ENCODE results near the gene RHBDD3.

The RHBDD3 gene

DNA sequence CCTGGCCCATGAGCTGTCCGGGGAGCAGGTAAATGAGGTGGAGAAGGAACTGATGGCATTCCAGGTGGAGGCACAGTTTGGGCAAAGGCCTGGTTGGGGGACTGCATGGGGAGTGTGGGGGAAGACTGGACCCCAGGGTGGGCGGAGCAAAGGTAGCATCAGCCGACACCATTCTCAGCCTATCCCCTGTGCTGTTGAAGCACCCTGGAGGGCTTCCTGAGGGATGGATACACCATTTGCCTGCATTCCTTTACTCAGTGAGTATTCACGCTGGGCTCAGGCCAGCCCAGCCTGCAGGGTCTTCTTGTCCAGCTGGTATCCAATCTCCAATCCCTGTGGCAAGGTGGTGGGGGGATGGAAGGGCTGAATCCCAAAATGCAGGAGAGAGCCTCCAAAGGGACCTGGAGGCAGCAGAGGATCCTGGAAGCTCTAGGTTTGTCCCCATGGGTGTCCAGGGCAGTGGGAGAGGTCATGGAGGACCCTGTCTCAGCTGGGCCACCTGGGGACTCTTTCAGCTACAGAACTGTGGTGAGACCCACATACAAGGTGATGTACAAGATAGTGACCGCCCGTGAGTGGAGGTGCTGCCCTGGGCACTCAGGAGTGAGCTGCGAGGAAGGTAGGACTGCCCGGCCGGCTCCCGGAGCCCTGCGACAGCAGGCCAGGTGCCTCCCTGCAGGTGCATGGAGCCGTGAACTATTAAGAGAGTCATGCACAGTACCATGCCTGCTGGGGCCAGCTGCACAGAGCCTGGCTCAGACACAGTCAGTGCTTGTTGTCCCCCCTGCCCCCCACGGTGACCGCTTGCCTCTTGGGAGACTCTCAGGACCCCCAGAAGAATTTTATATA, 52.5 kb downstream of the RHBDD3 start:
- no peak overlapping the region for H4K8ac ChIP-seq (ENCODE audit: low read length)
- H3K4me3 ChIP-seq (ENCODE audit: insufficient read depth in 1 of 2, low read depth in 1 of 2, low read length in 2 of 2) = no peak overlapping the region

DNA sequence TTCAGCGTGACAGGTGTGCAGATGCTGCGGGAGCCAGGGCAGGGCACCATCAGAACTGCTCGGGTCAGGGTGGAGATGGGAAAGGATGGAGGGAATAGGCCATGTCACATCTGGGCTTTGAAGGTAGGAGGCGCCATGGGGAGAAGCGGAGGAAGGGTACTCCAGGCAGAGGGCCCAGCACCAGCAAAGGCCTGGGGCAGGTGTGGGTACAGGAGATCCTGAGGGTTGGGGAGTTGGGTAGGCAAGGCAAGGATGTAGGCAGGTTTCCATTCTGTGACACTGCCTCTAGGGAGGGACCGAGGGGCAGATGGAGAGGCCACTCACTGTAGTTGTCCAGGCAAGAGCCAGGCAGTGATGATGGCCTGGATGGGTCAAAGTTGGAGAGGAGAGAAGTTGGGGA, 53.5 kb downstream of the RHBDD3 start:
- 96% methylated on average over 6 of the region's 6 CpGs for WGBS
- H3K18ac ChIP-seq (ENCODE audit: low read depth in 1 of 2, low read length in 2 of 2) = no peak overlapping the region
- H3K79me1 ChIP-seq (replicated peaks; ENCODE audit: low read length, poor library complexity, severe bottlenecking) = no peaks in the 10 kb centered on the region
- no peak overlapping the region for H2AFZ ChIP-seq (ENCODE audit: low read depth, low read length)
- H3K4me2 ChIP-seq (ENCODE audit: low read length, poor library complexity, severe bottlenecking) = no peak overlapping the region
- no peak overlapping the region for H3K23ac ChIP-seq (ENCODE audit: low read length in 2 of 2)
- no peak overlapping the region for H3K9ac ChIP-seq (ENCODE audit: low read length)
- no peak for DNase-seq
- no peak overlapping the region for H2BK5ac ChIP-seq (ENCODE audit: low read depth, low read length, poor library complexity, severe bottlenecking)
- no peak overlapping the region for H3K4ac ChIP-seq (ENCODE audit: low read depth in 1 of 2, low read length in 2 of 2)
- H2BK120ac ChIP-seq (ENCODE audit: low read depth, low read length) = no peak overlapping the region
- no peak overlapping the region for H3K14ac ChIP-seq (ENCODE audit: low read length in 2 of 2)
- H3K4me1 ChIP-seq (ENCODE audit: control insufficient read depth, insufficient read depth, low read depth, low read length) = peaks cover 1% of the 10 kb centered on the region
- no peaks in the 10 kb centered on the region for H3K9me3 ChIP-seq (ENCODE audit: control insufficient read depth, low read length)
- no peak overlapping the region for H2BK12ac ChIP-seq (ENCODE audit: low read length in 2 of 2)
- H3K36me3 ChIP-seq (ENCODE audit: control insufficient read depth in 1 of 2, insufficient read depth in 2 of 2, low read depth in 1 of 2, low read length in 2 of 2) = no peaks in the 10 kb centered on the region
- no peak overlapping the region for H2AK5ac ChIP-seq (ENCODE audit: low read length, severe bottlenecking)
- no peak overlapping the region for H2BK15ac ChIP-seq (ENCODE audit: low read depth, poor library complexity, severe bottlenecking)
- H3K27me3 ChIP-seq (ENCODE audit: control insufficient read depth in 1 of 2, insufficient read depth in 1 of 2, low read length in 2 of 2) = peaks cover 47 to 49% of the 10 kb centered on the region in 2 experiments
- no peak overlapping the region for H3K27ac ChIP-seq (ENCODE audit: low read length, poor library complexity, severe bottlenecking)
- no peak overlapping the region for H3K4me3 ChIP-seq (ENCODE audit: insufficient read depth in 1 of 2, low read depth in 1 of 2, low read length in 2 of 2)
- H4K8ac ChIP-seq (ENCODE audit: low read length) = no peak overlapping the region
- H4K91ac ChIP-seq (ENCODE audit: low read length) = no peak overlapping the region

More for the DNA sequence above, 52.5 kb downstream of the RHBDD3 start:
- no peaks in the 10 kb centered on the region for H3K9me3 ChIP-seq (ENCODE audit: control insufficient read depth, low read length)
- no peak overlapping the region for H3K9ac ChIP-seq (ENCODE audit: low read length)
- H2BK120ac ChIP-seq (ENCODE audit: low read depth, low read length) = no peak overlapping the region
- H3K4me1 ChIP-seq (ENCODE audit: control insufficient read depth, insufficient read depth, low read depth, low read length) = peaks cover 1% of the 10 kb centered on the region
- no peak overlapping the region for H2AK5ac ChIP-seq (ENCODE audit: low read length, severe bottlenecking)
- no peak overlapping the region for H3K4me2 ChIP-seq (ENCODE audit: low read length, poor library complexity, severe bottlenecking)
- no peak for DNase-seq
- no peak overlapping the region for H2BK12ac ChIP-seq (ENCODE audit: low read length in 2 of 2)
- no peak overlapping the region for H3K14ac ChIP-seq (ENCODE audit: low read length in 2 of 2)
- no peak overlapping the region for H2BK15ac ChIP-seq (ENCODE audit: low read depth, poor library complexity, severe bottlenecking)
- H3K4ac ChIP-seq (ENCODE audit: low read depth in 1 of 2, low read length in 2 of 2) = no peak overlapping the region
- H2BK5ac ChIP-seq (ENCODE audit: low read depth, low read length, poor library complexity, severe bottlenecking) = no peak overlapping the region
- no peaks in the 10 kb centered on the region for H3K79me1 ChIP-seq (replicated peaks; ENCODE audit: low read length, poor library complexity, severe bottlenecking)
- 86% methylated on average over 13 of the region's 14 CpGs for WGBS
- H3K36me3 ChIP-seq (ENCODE audit: control insufficient read depth in 1 of 2, insufficient read depth in 2 of 2, low read depth in 1 of 2, low read length in 2 of 2) = no peaks in the 10 kb centered on the region
- peaks cover 45 to 50% of the 10 kb centered on the region in 2 experiments for H3K27me3 ChIP-seq (ENCODE audit: control insufficient read depth in 1 of 2, insufficient read depth in 1 of 2, low read length in 2 of 2)
- no peak overlapping the region for H3K27ac ChIP-seq (ENCODE audit: low read length, poor library complexity, severe bottlenecking)
- H3K18ac ChIP-seq (ENCODE audit: low read depth in 1 of 2, low read length in 2 of 2) = no peak overlapping the region
- no peak overlapping the region for H4K91ac ChIP-seq (ENCODE audit: low read length)
- no peak overlapping the region for H2AFZ ChIP-seq (ENCODE audit: low read depth, low read length)
- H3K23ac ChIP-seq (ENCODE audit: low read length in 2 of 2) = no peak overlapping the region

- H3K14ac ChIP-seq (ENCODE audit: low read length in 2 of 2) = no peak overlapping the region
- H2BK12ac ChIP-seq (ENCODE audit: low read length in 2 of 2) = no peak overlapping the region
- no peak overlapping the region for H2AFZ ChIP-seq (ENCODE audit: low read depth, low read length)
- H3K9ac ChIP-seq (ENCODE audit: low read length) = no peak overlapping the region
- H4K8ac ChIP-seq (ENCODE audit: low read length) = no peak overlapping the region
- H3K27ac ChIP-seq (ENCODE audit: low read length, poor library complexity, severe bottlenecking) = no peak overlapping the region
- H2BK5ac ChIP-seq (ENCODE audit: low read depth, low read length, poor library complexity, severe bottlenecking) = no peak overlapping the region
- no peak overlapping the region for H3K4me2 ChIP-seq (ENCODE audit: low read length, poor library complexity, severe bottlenecking)
- H3K79me1 ChIP-seq (replicated peaks; ENCODE audit: low read length, poor library complexity, severe bottlenecking) = no peaks in the 10 kb centered on the region
- DNase-seq = no peak
- H2BK15ac ChIP-seq (ENCODE audit: low read depth, poor library complexity, severe bottlenecking) = no peak overlapping the region
- no peak overlapping the region for H3K18ac ChIP-seq (ENCODE audit: low read depth in 1 of 2, low read length in 2 of 2)
- H3K36me3 ChIP-seq (ENCODE audit: control insufficient read depth in 1 of 2, insufficient read depth in 2 of 2, low read depth in 1 of 2, low read length in 2 of 2) = no peaks in the 10 kb centered on the region
- H3K9me3 ChIP-seq (ENCODE audit: control insufficient read depth, low read length) = no peaks in the 10 kb centered on the region
- H3K27me3 ChIP-seq (ENCODE audit: control insufficient read depth in 1 of 2, insufficient read depth in 1 of 2, low read length in 2 of 2) = peaks cover 50 to 52% of the 10 kb centered on the region in 2 experiments
- no peak overlapping the region for H3K4ac ChIP-seq (ENCODE audit: low read depth in 1 of 2, low read length in 2 of 2)
- no peak overlapping the region for H3K23ac ChIP-seq (ENCODE audit: low read length in 2 of 2)
- peaks cover 1% of the 10 kb centered on the region for H3K4me1 ChIP-seq (ENCODE audit: control insufficient read depth, insufficient read depth, low read depth, low read length)
- no peak overlapping the region for H4K91ac ChIP-seq (ENCODE audit: low read length)
- WGBS = 83% methylated on average over 6 of the region's 9 CpGs
- no peak overlapping the region for H2BK120ac ChIP-seq (ENCODE audit: low read depth, low read length)
- no peak overlapping the region for H2AK5ac ChIP-seq (ENCODE audit: low read length, severe bottlenecking)
- no peak overlapping the region for H3K4me3 ChIP-seq (ENCODE audit: insufficient read depth in 1 of 2, low read depth in 1 of 2, low read length in 2 of 2)
Measured at GRCh38 chr22:29213493-29213892, 54.3 kb downstream of the RHBDD3 start.

DNA sequence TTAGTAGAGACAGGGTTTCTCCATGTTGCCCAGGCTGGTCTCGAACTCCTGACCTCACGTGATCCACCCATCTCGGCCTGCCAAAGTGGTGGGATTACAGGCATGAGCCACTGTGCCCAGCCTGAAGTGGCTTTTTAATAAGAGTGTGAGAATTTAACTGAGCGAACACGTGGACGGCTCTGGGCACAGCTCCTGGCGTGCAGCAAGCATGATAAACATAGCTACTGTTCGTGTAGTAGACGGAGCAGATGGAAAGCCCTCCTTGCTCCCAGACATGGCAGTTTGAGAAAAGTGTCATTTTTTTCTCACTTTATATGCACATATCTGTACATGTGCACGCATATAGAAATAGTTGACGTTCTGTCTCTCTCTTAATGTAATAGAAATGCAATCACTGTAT, 55.0 kb downstream of the RHBDD3 start:
- 93% methylated on average over 11 of the region's 11 CpGs for WGBS
- H2AK5ac ChIP-seq (ENCODE audit: low read length, severe bottlenecking) = no peak overlapping the region

More for the DNA sequence above, 55.0 kb downstream of the RHBDD3 start:
- no peak overlapping the region for H2BK5ac ChIP-seq (ENCODE audit: low read depth, low read length, poor library complexity, severe bottlenecking)
- no peak overlapping the region for H4K91ac ChIP-seq (ENCODE audit: low read length)
- H3K23ac ChIP-seq (ENCODE audit: low read length in 2 of 2) = no peak overlapping the region
- H3K4me3 ChIP-seq (ENCODE audit: insufficient read depth in 1 of 2, low read depth in 1 of 2, low read length in 2 of 2) = no peak overlapping the region
- peaks cover 1% of the 10 kb centered on the region for H3K4me1 ChIP-seq (ENCODE audit: control insufficient read depth, insufficient read depth, low read depth, low read length)
- H3K9ac ChIP-seq (ENCODE audit: low read length) = no peak overlapping the region
- H3K18ac ChIP-seq (ENCODE audit: low read depth in 1 of 2, low read length in 2 of 2) = no peak overlapping the region
- no peaks in the 10 kb centered on the region for H3K36me3 ChIP-seq (ENCODE audit: control insufficient read depth in 1 of 2, insufficient read depth in 2 of 2, low read depth in 1 of 2, low read length in 2 of 2)
- no peak overlapping the region for H4K8ac ChIP-seq (ENCODE audit: low read length)
- H3K27ac ChIP-seq (ENCODE audit: low read length, poor library complexity, severe bottlenecking) = no peak overlapping the region
- no peaks in the 10 kb centered on the region for H3K79me1 ChIP-seq (replicated peaks; ENCODE audit: low read length, poor library complexity, severe bottlenecking)
- peaks cover 50 to 56% of the 10 kb centered on the region in 2 experiments for H3K27me3 ChIP-seq (ENCODE audit: control insufficient read depth in 1 of 2, insufficient read depth in 1 of 2, low read length in 2 of 2)
- no peak overlapping the region for H2AFZ ChIP-seq (ENCODE audit: low read depth, low read length)
- no peak overlapping the region for H3K4ac ChIP-seq (ENCODE audit: low read depth in 1 of 2, low read length in 2 of 2)
- no peak overlapping the region for H3K4me2 ChIP-seq (ENCODE audit: low read length, poor library complexity, severe bottlenecking)
- H2BK12ac ChIP-seq (ENCODE audit: low read length in 2 of 2) = no peak overlapping the region
- no peak for DNase-seq
- no peak overlapping the region for H2BK15ac ChIP-seq (ENCODE audit: low read depth, poor library complexity, severe bottlenecking)
- H3K9me3 ChIP-seq (ENCODE audit: control insufficient read depth, low read length) = no peaks in the 10 kb centered on the region
- H3K14ac ChIP-seq (ENCODE audit: low read length in 2 of 2) = no peak overlapping the region
- no peak overlapping the region for H2BK120ac ChIP-seq (ENCODE audit: low read depth, low read length)
